Left ventricle myocardium inferior (tissue), 1 donor: Measurements from ENCODE around the gene MED22. TPM values are rescaled to one million over a fixed set of nuclear protein-coding genes. Genes with fewer than 3 reads are reported as not detected.

ENCODE experiments used
- DNase-seq: peaks from one replicate; pipeline ENCODE4 v3.0.0-alpha.2; 2020
- H3K27ac ChIP-seq: fragments of 200-600 bp; replicated peaks from 2 replicates; pipeline ENCODE4 v1.8.0; 2021
- H3K27me3 ChIP-seq: fragments of 200-600 bp; 2 replicates; pipeline ENCODE4 v1.8.0; 2021; ENCODE audit warnings: low read depth
- H3K36me3 ChIP-seq: fragments of 200-600 bp; 2 replicates; pipeline ENCODE4 v1.8.0; 2021
- H3K4me1 ChIP-seq: fragments of 200-600 bp; 2 replicates; pipeline ENCODE4 v1.8.0; 2021
- H3K4me3 ChIP-seq: fragments of 200-600 bp; 2 replicates; pipeline ENCODE4 v1.8.0; 2021; ENCODE audit warnings: mild to moderate bottlenecking, moderate library complexity
- H3K9me3 ChIP-seq: fragments of 200-600 bp; replicated peaks from 2 replicates; pipeline ENCODE4 v1.8.0; 2021
- intact Hi-C: fragments of 100-400 bp; cut with micrococcal nuclease; formaldehyde crosslinking; loops from one replicate; pipeline ENCODE4 v1.11.0; 2022
- total RNA-seq: library from RNA; stranded (reverse); fragmentation: NEBNext Ultra II Directional; extraction: Animal tissue kit (Norgen Biotek cat#: 25700); gene quantifications from one replicate; pipeline ENCODE4 v1.2.1, GENCODE V29; 2021
- TF ChIP-seq, protein P1 (sequence below): fragments of 200-600 bp; IDR thresholded peaks from 2 replicates; pipeline ENCODE4 v1.8.0; 2021; ENCODE audit warnings: antibody characterized with exemption, mild to moderate bottlenecking, borderline replicate concordance
- donor health status: DM: no; HTN: yes; CAD: no; lungs with severe emphysema.

MED22 gene
- total RNA-seq, 1 donor from 2014 or later = 18.4 TPM

DNA sequence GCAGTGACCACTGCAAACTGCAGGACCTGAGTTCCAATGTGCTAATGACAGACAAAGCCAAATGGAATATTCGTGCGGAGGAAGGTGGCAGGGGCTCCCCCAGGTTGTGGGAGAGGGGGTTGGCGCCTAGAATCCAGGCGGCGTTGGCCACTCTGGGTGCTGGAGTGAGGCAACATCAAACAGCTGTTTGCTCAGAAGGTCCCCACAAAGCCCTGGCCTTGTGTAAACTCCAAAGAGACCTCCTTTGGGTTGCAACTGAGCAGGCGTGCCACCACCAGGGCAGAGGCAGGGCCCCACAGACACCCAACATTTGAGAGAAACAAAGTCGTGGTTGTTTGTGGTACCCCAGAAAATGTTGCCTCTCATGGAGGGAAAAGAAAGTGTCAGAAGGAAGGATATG is 42.8 kb upstream of the MED22 start:
- Histone ChIP-seq H3K9me3 (no peaks in the 10 kb centered on the region), H3K27ac (no peak overlapping the region), H3K4me1 (no peaks in the 10 kb centered on the region), H3K36me3 (no peaks in the 10 kb centered on the region), H3K4me3 (no peak overlapping the region), H3K27me3 (peaks cover 50% of the 10 kb centered on the region)
- DNase-seq = no peak
- intact Hi-C loops = no loop called here
- TF ChIP-seq, protein P1, sequence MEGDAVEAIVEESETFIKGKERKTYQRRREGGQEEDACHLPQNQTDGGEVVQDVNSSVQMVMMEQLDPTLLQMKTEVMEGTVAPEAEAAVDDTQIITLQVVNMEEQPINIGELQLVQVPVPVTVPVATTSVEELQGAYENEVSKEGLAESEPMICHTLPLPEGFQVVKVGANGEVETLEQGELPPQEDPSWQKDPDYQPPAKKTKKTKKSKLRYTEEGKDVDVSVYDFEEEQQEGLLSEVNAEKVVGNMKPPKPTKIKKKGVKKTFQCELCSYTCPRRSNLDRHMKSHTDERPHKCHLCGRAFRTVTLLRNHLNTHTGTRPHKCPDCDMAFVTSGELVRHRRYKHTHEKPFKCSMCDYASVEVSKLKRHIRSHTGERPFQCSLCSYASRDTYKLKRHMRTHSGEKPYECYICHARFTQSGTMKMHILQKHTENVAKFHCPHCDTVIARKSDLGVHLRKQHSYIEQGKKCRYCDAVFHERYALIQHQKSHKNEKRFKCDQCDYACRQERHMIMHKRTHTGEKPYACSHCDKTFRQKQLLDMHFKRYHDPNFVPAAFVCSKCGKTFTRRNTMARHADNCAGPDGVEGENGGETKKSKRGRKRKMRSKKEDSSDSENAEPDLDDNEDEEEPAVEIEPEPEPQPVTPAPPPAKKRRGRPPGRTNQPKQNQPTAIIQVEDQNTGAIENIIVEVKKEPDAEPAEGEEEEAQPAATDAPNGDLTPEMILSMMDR = no peak

DNA sequence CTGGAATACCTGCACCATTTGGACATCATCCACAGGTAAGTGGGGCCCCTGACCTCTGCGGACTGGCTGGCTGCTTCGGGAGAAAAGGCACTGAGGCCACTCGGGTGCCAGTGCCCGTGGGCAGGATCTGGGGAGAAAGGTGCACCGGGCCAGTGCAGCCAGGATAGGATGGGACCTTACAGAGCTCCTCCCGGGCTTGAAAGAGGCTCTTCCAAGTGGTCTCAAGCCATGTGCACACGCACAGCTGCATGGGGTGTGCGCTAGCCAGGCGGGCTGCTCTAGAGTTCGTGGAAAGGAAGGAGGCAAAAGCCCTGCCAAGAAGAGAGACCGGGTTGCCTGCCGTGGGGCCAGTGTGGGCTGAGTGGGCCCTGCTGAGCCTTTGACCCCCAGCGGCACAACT is 41.6 kb upstream of the MED22 start:
- H3K9me3 ChIP-seq = no peaks in the 10 kb centered on the region
- intact Hi-C loops = no loop called here
- H3K36me3 ChIP-seq = no peaks in the 10 kb centered on the region
- H3K27me3 ChIP-seq = peaks cover 39% of the 10 kb centered on the region
- TF ChIP-seq, protein P1 = no peak
- H3K4me3 ChIP-seq = no peak overlapping the region
- no peak for DNase-seq
- no peaks in the 10 kb centered on the region for H3K4me1 ChIP-seq
- no peak overlapping the region for H3K27ac ChIP-seq

DNA sequence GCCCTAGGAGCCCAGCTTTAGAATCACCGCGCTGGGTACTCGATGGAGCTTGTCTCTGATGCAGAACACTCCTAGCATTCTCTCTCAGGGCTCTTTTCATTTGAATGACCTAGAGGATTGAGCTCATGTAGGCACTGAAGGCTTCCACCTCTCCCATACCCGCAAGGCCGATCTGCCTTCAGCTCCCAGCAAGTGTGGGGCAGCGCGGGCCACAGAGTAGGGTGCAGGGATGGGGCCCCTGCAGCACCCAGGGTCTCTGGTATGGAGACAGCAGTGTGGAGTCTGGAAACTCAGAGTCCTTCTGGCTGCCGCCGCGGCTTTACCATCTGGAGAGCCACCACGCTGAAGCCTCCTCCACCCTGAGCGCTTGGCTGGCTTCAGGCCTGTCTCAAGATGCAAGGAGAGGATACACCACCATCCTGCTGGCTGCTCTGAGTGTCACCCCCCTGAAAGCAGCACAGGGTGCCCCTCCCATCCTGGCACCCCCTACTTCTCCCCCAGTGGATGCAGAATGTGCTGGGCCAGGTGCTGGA is 41.2 kb upstream of the MED22 start:
- H3K9me3 ChIP-seq = no peaks in the 10 kb centered on the region
- intact Hi-C loops = no loop called here
- H3K27me3 ChIP-seq = peaks cover 34% of the 10 kb centered on the region
- H3K4me1 ChIP-seq = no peaks in the 10 kb centered on the region
- no peak overlapping the region for H3K27ac ChIP-seq
- H3K36me3 ChIP-seq = no peaks in the 10 kb centered on the region
- TF ChIP-seq, protein P1 = no peak
- no peak overlapping the region for H3K4me3 ChIP-seq
- DNase-seq = no peak

DNA sequence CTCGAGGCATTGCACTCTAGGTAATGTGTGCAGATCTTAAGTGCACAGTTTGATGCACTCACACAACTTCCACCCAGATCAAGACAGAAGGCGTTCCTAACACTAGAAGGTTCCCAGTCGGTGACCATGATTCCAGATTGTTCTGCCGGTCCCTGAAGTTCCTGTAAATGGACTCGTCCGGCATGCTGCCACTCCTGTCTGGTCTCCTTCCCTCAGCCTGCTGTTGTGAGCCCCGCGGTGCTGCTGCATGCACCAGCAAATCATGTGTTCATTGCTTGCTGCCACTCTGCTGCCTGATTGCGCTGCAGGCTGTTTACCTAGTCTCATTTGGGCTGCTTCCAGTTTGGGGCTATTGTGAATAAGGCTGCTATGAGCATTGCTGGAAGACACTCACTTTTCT is 39.7 kb upstream of the MED22 start:
- TF ChIP-seq, protein P1 = no peak
- no peaks in the 10 kb centered on the region for H3K4me1 ChIP-seq
- no peak for DNase-seq

DNA sequence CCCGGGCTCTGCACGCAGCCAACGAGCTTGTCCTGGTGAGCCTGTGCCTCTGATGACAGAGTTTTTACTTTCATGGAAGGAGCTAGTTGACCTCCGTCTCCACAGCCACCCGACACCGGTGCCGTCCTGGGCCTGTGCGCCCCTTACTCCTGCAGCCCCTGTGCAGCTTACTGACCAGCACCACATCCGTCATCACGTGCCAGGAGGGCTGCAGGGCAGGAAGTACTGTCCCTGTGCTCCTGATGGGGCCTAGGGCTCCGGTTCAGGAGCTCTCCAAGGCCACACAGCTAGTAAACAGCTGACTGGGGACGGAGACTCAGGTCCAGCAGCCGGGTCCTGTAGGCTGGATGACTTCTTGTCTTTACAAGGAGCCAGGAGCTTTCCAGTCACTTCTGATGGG is 38.4 kb upstream of the MED22 start:
- Histone ChIP-seq H3K4me3 (no peak overlapping the region), H3K27ac (no peak overlapping the region), H3K36me3 (no peaks in the 10 kb centered on the region), H3K9me3 (no peaks in the 10 kb centered on the region), H3K4me1 (no peaks in the 10 kb centered on the region), H3K27me3 (peaks cover 16% of the 10 kb centered on the region)
- intact Hi-C loops = no loop called here
- no peak for DNase-seq
- TF ChIP-seq, protein P1 = no peak

More for the DNA sequence above, 39.7 kb upstream of the MED22 start:
- Histone ChIP-seq H3K27ac (no peak overlapping the region), H3K9me3 (no peaks in the 10 kb centered on the region), H3K27me3 (peaks cover 21% of the 10 kb centered on the region), H3K4me3 (no peak overlapping the region), H3K36me3 (no peaks in the 10 kb centered on the region)
- intact Hi-C loops = no loop called here
